Smooth muscle cell (in vitro differentiated cells): Measurements from ENCODE around the gene FMNL2. TPM values are rescaled to one million over a fixed set of nuclear protein-coding genes. Genes with fewer than 3 reads are reported as not detected.

Source experiments
- DNase-seq: peaks from one replicate; lab custom pipeline; 2025; ENCODE audit not compliant: unreplicated experiment; lab: John Stamatoyannopoulos, UW
- H2AFZ ChIP-seq: fragments of 200-600 bp; sonication (generic); 2 replicates; pipeline ENCODE4 v1.6.0; 2016; ENCODE audit warnings: antibody characterized with exemption, low read depth, mild to moderate bottlenecking
- H3F3A ChIP-seq: fragments of 200-600 bp; sonication (generic); 2 replicates; pipeline ENCODE4 v1.6.0; 2017; ENCODE audit warnings: antibody characterized with exemption, low read depth
- H3K27ac ChIP-seq: fragments of 200-600 bp; sonication (generic); 2 replicates; pipeline ENCODE4 v1.5.1; 2016; ENCODE audit warnings: low read depth, mild to moderate bottlenecking
- H3K27me3 ChIP-seq: fragments of 200-600 bp; sonication (generic); 2 replicates; pipeline ENCODE4 v1.6.1; 2016; ENCODE audit warnings: low read depth, mild to moderate bottlenecking
- H3K36me3 ChIP-seq: fragments of 200-600 bp; sonication (generic); 2 replicates; pipeline ENCODE4 v1.5.1; 2016; ENCODE audit warnings: low read depth
- H3K4me1 ChIP-seq: fragments of 200-600 bp; sonication (generic); 2 replicates; pipeline ENCODE4 v1.5.1; 2016; ENCODE audit warnings: low read depth
- H3K4me2 ChIP-seq: fragments of 200-600 bp; sonication (generic); 2 replicates; pipeline ENCODE4 v1.6.0; 2016; ENCODE audit warnings: mild to moderate bottlenecking
- H3K4me3 ChIP-seq: fragments of 200-600 bp; sonication (generic); 2 replicates; pipeline ENCODE4 v1.5.1; 2016; ENCODE audit warnings: mild to moderate bottlenecking
- H3K79me2 ChIP-seq: fragments of 200-600 bp; sonication (generic); 2 replicates; pipeline ENCODE4 v1.6.0; 2016; ENCODE audit warnings: low read depth, mild to moderate bottlenecking
- H3K9ac ChIP-seq: fragments of 200-600 bp; sonication (generic); 2 replicates; pipeline ENCODE4 v1.6.0; 2016; ENCODE audit warnings: low read depth
- H3K9me3 ChIP-seq: fragments of 200-600 bp; sonication (generic); replicated peaks from 2 replicates; pipeline ENCODE4 v1.5.1; 2016; ENCODE audit warnings: low read depth
- H4K20me1 ChIP-seq: fragments of 200-600 bp; sonication (generic); 2 replicates; pipeline ENCODE4 v1.6.0; 2016; ENCODE audit warnings: low read depth
- CTCF ChIP-seq: fragments of 200-600 bp; sonication (generic); IDR thresholded peaks from 2 replicates; pipeline ENCODE4 v1.5.1; 2017; ENCODE audit warnings: borderline replicate concordance, mild to moderate bottlenecking, antibody characterized with exemption; ENCODE audit not compliant: insufficient read depth, poor library complexity, severe bottlenecking
- WGBS: methylation state at CpG from one replicate; pipeline ENCODE4 v1.1.7; 2016; ENCODE audit warnings: low lambda C conversion rate; 5-methylcytosine and 5-hydroxymethylcytosine counted together
- polyA plus RNA-seq: library from polyadenylated mRNA; unstranded; fragments of >200 nt; fragmentation: Nextera tagmentation; extraction: Ambion mirVana; gene quantifications from 2 replicates; pipeline ENCODE4 v1.2.1, GENCODE V29; 2016
- total RNA-seq: library from RNA; depleted of rRNA; stranded (reverse); fragments of >200 nt; gene quantifications from 2 replicates; pipeline ENCODE4 v1.2.3, GENCODE V29; 2014

FMNL2 gene
- total and polyA plus RNA-seq, 2 experiments from 2014 or later: 7.4 to 37.3 TPM

GRCh38 chr2:152513029-152513428 is 178.1 kb downstream of the FMNL2 start:
- Histone ChIP-seq H2AFZ (no peak overlapping the region), H3K4me3 (no peak overlapping the region), H3K9me3 (no peaks in the 10 kb centered on the region), H3K27ac (no peak overlapping the region), H3K9ac (no peak overlapping the region), H3K4me1 (peaks cover 5% of the 10 kb centered on the region), H4K20me1 (peaks cover 9% of the 10 kb centered on the region), H3K79me2 (peaks cover 67% of the 10 kb centered on the region), H3F3A (peaks cover 7% of the 10 kb centered on the region), H3K27me3 (no peaks in the 10 kb centered on the region), H3K4me2 (no peak overlapping the region), H3K36me3 (no peaks in the 10 kb centered on the region)
- 97% methylated on average over 4 of the region's 4 CpGs for WGBS
- no peak for DNase-seq
- no peak for TF ChIP-seq CTCF

GRCh38 chr2:152513681-152514080 is 178.7 kb downstream of the FMNL2 start:
- peaks cover 11% of the 10 kb centered on the region for H3K4me1 ChIP-seq
- DNase-seq: no peak
- WGBS: 76% methylated on average over 2 of the region's 2 CpGs

GRCh38 chr2:152518034-152518433 is 183.1 kb downstream of the FMNL2 start:
- no peak for TF ChIP-seq CTCF
- Histone ChIP-seq H3K27me3 (no peaks in the 10 kb centered on the region), H3F3A (peaks cover 5% of the 10 kb centered on the region), H2AFZ (no peak overlapping the region), H3K4me1 (peaks cover 23% of the 10 kb centered on the region), H3K36me3 (no peaks in the 10 kb centered on the region), H3K4me2 (no peak overlapping the region), H3K27ac (no peak overlapping the region), H3K4me3 (no peak overlapping the region), H3K9me3 (no peaks in the 10 kb centered on the region), H4K20me1 (peaks cover 19% of the 10 kb centered on the region), H3K9ac (no peak overlapping the region), H3K79me2 (peaks cover 46% of the 10 kb centered on the region)
- no peak for DNase-seq
- 55% methylated on average over 1 of the region's 1 CpG for WGBS

More at GRCh38 chr2:152513681-152514080, 178.7 kb downstream of the FMNL2 start:
- Histone ChIP-seq H3K27ac (no peak overlapping the region), H3K4me3 (no peak overlapping the region), H4K20me1 (peaks cover 7% of the 10 kb centered on the region), H3F3A (peaks cover 5% of the 10 kb centered on the region), H3K4me2 (no peak overlapping the region), H3K79me2 (peaks cover 62% of the 10 kb centered on the region), H2AFZ (no peak overlapping the region), H3K36me3 (no peaks in the 10 kb centered on the region), H3K27me3 (no peaks in the 10 kb centered on the region), H3K9ac (no peak overlapping the region), H3K9me3 (no peaks in the 10 kb centered on the region)
- no peak for TF ChIP-seq CTCF
